Heart left ventricle (tissue), 13 donors: ENCODE data around the gene SLC9B1.

ENCODE experiments used
- POLR2A ChIP-seq, 2 donors: fragments of 450-650 bp; IDR thresholded peaks; one replicate each; pipeline ENCODE4 v1.6.1; 2017; ENCODE audit warnings: antibody characterized with exemption in 2 of 2, mild to moderate bottlenecking in 2 of 2, moderate library complexity in 2 of 2
- TF ChIP-seq, protein P1 (sequence below), 12 donors: fragments of 200-600 bp; sonication (generic) in 4 of 12; IDR thresholded peaks; one replicate each; pipeline versions ENCODE4 v1.5.0 to v1.8.0; 2018 to 2022; ENCODE audit warnings: antibody characterized with exemption in 12 of 12, mild to moderate bottlenecking in 5 of 12
- donor health status: ischemic (EF 13 %, LVEDD 7.1; RV severe dilation, severe dysfunction).
- donor health status: DM: no; HTN: yes; CAD: no.
- donor health status: DM: no; HTN: no; CAD: no.
- donor health status: ischemic (EF 25% LVEDD 6.9; RV normal size, moderate dysfunction).
- donor health status: ischemic (EF 25% LVEDD 5.7; RV mildly dilated, moderate dysfunction).
- donor health status: ischemic (EF 35%, LVEDD 5.7; RV mildly dilated, moderate dysfunction).
- donor health status: nonischemic (EF 11% LVEDD 7.7; RV severe dilation, severe dysfunction).
- donor health status: DM: yes; HTN: yes; CAD: no.
- donor health status: PGD.
- donor health status: ischemic (EF 29% LVEDD 5.4; RV normal size, mild dysfunction).
- donor health status: nonischemic (EF 23%, LVEDD 6.1; RV moderate dilation, normal function).

- TF ChIP-seq, protein P1, sequence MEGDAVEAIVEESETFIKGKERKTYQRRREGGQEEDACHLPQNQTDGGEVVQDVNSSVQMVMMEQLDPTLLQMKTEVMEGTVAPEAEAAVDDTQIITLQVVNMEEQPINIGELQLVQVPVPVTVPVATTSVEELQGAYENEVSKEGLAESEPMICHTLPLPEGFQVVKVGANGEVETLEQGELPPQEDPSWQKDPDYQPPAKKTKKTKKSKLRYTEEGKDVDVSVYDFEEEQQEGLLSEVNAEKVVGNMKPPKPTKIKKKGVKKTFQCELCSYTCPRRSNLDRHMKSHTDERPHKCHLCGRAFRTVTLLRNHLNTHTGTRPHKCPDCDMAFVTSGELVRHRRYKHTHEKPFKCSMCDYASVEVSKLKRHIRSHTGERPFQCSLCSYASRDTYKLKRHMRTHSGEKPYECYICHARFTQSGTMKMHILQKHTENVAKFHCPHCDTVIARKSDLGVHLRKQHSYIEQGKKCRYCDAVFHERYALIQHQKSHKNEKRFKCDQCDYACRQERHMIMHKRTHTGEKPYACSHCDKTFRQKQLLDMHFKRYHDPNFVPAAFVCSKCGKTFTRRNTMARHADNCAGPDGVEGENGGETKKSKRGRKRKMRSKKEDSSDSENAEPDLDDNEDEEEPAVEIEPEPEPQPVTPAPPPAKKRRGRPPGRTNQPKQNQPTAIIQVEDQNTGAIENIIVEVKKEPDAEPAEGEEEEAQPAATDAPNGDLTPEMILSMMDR (IDR thresholded peaks at IDR 0.05): no peak
- TF ChIP-seq POLR2A (IDR thresholded peaks at IDR 0.05): no peak
Measured at GRCh38 chr4:103018391-103019307, 856 bp downstream of the SLC9B1 start.
